ENCODE measurements around the gene HOXC11.

DNA sequence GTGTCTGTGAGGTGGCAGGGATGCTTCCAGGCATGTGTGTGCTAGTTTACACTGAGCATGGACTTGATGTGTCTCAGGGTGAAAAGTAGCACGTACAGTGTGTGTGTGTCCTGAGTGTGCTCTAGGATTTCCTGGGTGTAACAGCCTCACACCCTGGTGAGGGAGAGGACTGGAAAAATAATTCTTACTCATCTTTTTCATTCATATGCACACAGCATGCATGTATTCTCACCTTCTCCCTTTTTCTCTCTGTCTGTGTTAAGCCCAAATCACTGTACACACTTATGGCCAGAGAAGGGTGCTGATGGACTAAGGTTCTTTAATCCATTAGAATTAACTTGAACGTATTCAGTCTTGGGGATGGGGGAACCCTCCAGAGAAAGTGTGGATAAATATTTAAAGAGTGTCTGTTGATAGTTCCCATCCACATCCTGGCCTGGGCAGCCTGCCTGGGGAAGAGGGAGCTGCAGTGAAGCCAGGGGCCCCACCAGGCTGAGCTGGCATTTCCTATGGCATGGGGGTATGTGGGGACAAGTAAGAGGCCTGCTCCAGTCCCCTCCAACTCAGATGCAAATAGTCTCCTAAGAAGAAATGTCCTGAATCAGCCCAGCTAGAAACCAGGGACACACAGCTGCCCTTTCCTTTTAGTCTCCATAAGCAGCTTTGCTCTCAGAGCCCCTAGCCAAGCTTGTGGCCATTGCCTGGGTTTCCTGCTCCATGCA lies 34.8 kb downstream of the HOXC11 start:
- TF ChIP-seq, protein P1, sequence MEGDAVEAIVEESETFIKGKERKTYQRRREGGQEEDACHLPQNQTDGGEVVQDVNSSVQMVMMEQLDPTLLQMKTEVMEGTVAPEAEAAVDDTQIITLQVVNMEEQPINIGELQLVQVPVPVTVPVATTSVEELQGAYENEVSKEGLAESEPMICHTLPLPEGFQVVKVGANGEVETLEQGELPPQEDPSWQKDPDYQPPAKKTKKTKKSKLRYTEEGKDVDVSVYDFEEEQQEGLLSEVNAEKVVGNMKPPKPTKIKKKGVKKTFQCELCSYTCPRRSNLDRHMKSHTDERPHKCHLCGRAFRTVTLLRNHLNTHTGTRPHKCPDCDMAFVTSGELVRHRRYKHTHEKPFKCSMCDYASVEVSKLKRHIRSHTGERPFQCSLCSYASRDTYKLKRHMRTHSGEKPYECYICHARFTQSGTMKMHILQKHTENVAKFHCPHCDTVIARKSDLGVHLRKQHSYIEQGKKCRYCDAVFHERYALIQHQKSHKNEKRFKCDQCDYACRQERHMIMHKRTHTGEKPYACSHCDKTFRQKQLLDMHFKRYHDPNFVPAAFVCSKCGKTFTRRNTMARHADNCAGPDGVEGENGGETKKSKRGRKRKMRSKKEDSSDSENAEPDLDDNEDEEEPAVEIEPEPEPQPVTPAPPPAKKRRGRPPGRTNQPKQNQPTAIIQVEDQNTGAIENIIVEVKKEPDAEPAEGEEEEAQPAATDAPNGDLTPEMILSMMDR (IDR thresholded peaks at IDR 0.05): no peak
- no peak for TF ChIP-seq POLR2A (IDR thresholded peaks at IDR 0.05)
- no peak for TF ChIP-seq POLR2AphosphoS5 (IDR thresholded peaks at IDR 0.05)
- TF ChIP-seq EP300 (IDR thresholded peaks at IDR 0.05): no peak

Measured in sigmoid colon (tissue), 4 donors.